Glomerular endothelial cell (primary cell): ENCODE results near the gene RASSF9. TPM values are rescaled to one million over a fixed set of nuclear protein-coding genes. Genes with fewer than 3 reads are reported as not detected.

ENCODE experiments used
- DNase-seq: peaks from one replicate; pipeline ENCODE4 v3.0.0-alpha.2; 2011; ENCODE audit warnings: low read depth, low spot score; ENCODE audit errors: extremely low read depth
- total RNA-seq: library from RNA; depleted of rRNA; stranded (reverse); fragments of >200 nt; gene quantifications from 2 replicates; pipeline ENCODE4 v1.2.3, GENCODE V29; 2015

Gene RASSF9
- total RNA-seq, 1 donor from 2014 or later: 1.4 TPM

DNA sequence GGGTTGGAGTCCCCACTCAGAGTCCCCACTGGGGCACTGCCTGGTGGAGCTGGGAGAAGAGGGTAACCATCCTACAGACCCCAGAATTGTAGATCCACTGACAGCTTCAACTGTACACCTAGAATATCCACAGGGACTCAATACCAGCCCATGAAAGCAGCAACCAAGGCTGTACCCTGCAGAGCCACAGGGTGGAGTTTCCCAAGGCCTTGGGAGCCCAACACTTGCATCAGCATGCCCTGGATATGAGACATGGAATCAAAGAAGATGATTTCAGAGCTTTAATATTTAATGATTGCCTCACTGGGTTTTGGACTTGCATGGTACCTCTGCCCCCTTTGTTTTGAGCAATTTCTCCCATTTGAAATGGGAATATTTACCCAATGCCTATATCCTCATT lies 80.4 kb downstream of the RASSF9 start:
- no peak for DNase-seq

Other genes with a start within 250 kb of the RASSF9 start
- not detected in 2 replicates for gene NTS, start 37.9 kb upstream of the RASSF9 start, total RNA-seq